Eye (tissue), 1 donor: ENCODE measurements around the gene MAN1B1.

Experiments used
- DNase-seq: peaks from one replicate; pipeline ENCODE4 v3.0.0-alpha.2; 2015

The MAN1B1 gene

DNA sequence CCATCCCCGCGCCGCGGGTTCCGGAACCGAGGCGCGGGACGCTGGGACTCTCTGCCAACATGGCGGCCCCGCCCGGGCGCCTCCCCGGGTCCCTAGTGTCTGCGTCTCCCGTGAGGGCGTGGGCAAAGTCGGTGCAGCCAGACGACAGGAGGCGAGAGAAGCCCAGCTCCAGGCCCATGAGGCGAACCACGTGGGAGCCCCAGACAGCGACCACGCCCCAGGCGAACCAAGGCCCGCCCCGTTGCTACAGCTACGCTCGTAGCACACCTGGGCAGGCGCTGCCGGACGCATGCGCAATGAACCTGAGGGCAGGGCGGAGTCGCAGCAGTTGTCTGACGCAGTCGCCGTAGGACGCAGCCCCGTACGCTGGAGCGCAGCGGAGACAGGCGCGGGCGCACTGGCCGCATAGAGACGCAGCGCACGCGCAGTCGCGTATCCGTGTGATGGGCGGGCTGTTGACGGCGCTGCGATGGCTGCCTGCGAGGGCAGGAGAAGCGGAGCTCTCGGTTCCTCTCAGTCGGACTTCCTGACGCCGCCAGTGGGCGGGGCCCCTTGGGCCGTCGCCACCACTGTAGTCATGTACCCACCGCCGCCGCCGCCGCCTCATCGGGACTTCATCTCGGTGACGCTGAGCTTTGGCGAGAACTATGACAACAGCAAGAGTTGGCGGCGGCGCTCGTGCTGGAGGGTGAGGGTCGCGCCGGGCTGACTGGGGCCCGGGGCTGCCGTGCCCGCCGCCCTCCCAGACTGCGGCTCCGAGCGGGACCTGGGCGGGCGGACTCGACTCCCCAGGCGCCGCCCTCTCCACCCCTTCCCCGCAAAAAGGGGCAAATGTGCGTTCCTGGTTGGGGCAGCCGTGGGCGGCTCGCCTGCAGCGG, at the start of gene MAN1B1:
MAN1B1 (plus strand) TSS at position 455 of the 878 bp plus-strand sequence; CDS start at position 470, 15 bp downstream.
- DNase-seq = peak; percentile 98

DNA sequence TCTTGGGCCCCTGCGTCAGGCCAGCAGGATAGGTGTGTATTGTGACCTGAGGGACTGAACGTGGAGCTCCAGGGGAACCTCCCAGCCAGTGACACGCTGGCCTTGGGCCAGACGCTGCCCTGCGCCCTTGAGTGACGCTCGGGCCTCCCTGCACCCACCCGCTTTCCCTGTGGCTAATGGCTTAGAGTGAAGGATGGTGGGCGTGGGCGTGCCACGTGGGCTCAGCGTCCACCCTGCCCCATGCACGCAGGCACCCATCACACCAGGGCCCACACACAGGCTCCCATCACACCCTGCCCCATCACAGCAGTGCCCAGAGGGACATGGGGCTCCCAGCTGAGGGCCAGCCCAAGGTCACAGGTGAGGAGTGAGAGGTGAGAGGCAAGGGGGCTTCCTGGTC, 49.8 kb upstream of the MAN1B1 start:
- no peak for DNase-seq

GRCh38 chr9:137037483-137037882, 49.3 kb upstream of the MAN1B1 start:
- DNase-seq = no peak

DNA sequence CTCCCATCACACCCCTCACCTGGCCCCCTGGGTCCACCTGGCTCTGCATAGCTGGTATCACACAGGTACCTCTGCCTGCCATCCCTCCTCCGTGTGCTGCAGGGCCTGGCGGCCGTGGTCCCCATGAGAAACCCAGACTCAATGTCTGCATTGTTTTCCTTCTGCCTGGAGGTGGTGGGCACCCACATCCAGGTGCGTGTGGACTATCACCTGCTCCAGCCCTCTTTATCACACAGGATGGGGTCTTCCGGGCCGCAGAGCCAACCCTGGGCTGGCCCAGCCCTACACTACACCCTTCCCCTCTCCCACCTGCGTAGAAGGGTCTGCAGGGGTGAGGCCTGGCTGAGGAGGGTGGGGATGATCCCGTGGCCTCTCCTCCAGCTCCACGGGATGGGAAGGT, 47.9 kb upstream of the MAN1B1 start:
- DNase-seq = no peak

DNA sequence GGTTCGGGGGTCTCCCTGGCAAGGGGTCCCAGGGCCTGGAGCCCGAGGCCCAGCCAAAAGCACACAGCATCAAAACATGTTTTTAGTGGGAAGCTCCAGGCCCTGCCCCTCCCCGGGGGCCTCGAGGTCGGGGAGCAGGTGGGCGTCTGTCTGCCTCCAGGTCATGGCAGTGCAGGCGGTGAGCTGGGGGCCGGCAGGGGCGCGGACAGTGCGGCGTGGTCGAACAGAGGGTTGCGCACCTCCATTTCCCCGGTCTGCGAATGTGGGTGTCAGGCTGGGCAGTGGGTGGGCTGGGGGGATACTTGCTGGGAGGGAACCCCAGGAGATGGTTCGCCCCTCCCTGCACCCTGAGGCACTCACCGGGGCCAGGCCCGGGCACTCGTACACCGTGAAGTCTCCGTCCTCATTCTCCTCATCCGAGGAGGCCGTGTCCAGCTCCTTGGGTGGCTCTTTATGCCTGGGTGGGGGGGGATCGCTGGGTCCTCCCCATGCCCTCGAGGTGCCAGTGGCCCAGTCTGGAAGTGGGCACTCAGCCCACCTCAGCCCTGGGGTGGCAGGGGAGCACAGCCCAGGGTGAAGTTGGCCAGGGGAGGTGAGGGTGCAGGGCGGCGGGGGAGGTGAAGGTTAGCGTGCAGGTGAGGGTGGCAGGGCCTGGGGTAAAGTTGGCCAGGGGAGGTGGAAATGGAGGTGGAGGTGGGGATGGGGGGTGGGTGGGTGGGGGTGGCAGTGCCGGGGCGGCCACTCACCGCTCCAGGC, 47.0 kb upstream of the MAN1B1 start:
- no peak for DNase-seq

DNA sequence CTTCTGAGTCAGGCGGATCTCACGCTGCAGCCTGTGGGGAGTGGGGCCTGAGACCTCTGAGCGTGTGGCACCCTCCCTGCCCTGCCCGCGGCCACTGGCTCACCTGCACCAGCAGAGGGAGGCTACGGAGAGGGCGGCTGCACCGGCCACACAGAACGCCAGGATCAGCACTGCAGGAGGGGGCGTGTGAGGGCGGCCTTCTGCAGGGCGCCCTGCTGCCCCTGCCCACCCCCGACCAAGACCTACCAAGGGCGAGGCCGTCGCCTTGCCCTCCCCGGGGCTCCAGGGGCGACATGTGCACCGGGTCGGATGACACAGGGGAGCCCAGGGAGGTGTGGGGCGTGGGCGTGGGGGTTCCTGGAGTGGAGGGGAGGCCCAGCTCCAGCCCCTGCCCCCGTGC, 46.2 kb upstream of the MAN1B1 start:
- no peak for DNase-seq

DNA sequence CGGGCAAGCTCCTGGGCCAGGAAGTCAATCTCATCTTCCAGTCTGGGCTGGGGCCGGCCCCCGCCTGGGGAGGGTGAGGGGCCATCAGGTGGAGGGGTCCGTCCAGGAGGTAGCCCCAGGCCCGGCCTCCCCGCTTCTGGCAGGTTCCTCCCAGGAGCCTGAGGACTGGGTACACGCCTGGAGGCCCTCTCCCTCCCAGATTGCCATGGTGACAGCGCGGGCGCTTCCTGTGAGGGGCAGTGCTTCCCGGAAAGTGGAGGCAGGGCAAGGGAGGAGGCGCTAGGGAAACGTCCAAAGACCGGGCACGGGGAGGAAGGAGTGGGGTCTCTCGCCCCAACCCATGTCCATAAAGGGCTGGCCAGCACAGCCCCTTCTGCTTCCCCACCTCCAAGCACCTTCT, 45.7 kb upstream of the MAN1B1 start:
- DNase-seq = no peak

DNA sequence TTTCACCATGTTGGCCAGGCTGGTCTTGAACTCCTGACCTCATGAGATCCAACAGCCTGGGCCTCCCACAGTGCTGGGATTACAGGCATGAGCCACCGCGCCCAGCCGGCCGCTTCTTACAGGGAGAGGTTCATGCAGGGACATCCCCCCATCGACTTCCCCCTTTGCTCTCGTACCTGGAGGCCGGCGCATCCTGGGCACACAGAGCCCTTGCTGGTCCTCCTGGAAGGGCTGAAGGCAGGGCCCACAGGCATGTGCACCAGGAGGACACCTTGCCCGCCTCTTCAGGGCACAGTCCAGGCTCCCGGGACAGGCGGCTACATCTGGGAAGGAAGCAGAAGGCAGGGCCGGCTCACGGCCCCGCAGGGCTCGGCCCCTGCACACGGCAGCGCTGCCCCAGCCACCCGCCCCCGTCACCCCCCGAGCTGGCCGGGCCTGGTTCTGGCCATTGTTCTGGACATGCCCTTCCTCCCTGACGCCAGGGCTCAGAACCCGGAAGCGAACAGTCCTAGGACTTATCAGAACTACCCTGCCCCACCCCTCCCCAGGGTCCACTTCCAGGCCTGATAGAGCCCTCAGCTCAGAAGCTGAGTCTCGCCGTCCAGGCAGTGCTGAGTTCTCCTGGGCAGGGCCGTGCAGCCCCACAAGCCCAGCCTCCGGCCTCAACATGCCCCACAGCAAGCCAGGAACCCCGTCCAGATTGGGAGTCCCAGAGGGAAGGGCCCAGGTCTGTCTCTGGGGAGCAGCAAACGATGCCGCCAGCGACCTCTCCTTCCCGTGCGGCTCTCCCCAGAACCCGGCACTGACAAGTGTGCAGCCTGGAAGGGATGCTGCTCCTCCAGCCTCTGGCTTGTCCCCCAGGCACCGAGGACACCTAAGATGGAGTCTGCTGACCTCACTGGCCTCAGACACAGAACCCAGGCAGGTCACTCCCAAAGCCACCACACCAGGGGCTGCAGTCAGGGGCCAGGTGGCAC, 43.7 kb upstream of the MAN1B1 start:
- DNase-seq = no peak

DNA sequence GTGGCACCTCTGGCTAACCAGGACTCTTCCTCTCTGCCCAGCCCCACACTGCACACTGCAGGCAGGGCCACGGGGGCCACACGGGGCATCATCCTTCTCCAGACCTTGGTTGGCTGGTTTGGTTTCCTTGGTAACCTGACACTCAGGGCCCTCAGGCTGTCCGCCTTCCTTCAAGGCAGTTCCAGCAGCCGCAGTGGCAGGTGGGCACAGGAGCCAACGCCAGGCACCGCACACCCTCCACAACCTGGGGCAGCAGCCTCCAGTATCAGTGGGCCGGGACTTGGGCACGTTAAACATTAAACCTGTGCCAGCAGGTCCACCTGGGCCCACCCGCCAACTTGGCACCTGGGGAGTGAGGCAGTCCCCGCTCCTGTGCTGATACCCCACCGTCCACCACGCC, 42.7 kb upstream of the MAN1B1 start:
- no peak for DNase-seq

- no peak for DNase-seq
These were observed 42.1 kb upstream of the MAN1B1 start for GRCh38 chr9:137044502-137045177.

DNA sequence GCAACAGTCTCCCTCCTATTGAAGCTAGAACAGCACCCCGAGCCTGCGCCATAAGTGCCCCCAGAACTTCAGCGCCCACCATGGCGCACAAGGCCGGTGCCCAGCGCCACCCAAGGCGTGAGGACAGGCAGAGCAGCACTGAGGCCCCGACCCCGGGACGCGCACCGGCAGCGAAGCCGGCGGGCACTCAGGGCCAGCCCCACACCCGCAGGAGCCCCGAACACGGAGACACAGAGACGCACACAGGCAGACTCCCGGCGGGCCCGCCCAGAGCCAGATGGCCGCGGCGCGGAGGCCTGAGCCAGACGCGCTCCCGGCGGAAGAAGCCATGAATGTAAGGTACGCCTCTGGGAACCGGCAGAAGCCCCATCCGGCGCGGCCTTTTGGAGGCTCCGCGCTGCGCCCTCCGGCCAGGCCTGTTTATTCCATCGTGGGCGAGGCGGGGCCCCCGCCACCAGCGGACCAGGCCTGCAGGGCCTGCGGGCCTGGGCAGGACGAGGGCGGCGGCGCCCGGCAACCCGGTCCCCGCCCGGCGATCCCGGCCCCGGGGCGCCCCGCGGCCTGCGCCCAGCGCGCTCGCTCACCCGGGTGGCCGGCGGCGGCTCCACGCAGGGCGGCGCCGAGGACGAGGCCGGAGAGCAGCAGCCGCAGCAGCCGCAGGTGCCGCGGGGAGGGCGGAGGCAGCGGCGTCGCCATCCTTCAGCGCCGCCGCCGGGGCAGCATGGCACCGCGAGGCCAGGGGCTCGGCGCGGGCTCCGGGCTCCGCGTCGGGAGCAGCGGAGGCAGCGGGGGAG, 41.3 kb upstream of the MAN1B1 start:
- peak; percentile 65 for DNase-seq

DNA sequence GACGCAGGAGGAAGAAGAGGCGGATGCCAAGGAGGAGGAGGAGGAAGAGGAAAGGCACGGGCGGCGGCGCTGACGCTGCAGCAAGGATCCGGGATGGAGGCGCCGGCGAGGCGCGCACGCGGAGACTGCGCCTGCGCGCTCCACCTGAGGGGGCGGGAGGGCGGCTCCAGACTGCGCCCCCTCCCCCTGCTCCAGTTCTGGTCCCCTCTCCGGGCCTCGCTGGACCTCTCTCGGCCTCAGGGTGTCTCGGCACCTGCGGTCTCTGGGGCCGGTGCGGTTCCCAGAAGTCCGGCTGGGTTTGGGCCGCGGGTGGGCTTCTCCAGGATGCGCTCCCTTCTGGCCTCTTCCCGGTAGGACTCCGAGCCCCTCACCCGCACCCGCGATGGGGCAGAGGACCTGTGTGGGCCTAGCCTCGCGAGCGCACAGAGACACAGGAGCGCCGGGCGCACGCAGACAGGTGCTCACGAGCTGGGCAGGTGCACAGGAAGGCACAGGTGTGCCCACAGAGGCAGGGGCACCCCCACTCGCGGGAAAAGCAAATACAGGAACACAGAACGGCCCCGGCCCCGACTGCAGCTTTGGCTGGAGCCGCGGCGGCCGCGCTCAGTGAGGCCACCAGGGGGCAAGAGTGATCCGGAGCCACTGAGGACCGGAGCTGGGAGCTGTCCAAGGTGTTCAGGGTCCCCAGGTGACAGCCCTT, 40.5 kb upstream of the MAN1B1 start, which contains the start of gene NPDC1:
NPDC1 (minus strand) TSS at position 90 of the 700 bp plus-strand sequence. CDS start 188 bp downstream, outside the sequence.
- DNase-seq = peak; percentile 91

DNA sequence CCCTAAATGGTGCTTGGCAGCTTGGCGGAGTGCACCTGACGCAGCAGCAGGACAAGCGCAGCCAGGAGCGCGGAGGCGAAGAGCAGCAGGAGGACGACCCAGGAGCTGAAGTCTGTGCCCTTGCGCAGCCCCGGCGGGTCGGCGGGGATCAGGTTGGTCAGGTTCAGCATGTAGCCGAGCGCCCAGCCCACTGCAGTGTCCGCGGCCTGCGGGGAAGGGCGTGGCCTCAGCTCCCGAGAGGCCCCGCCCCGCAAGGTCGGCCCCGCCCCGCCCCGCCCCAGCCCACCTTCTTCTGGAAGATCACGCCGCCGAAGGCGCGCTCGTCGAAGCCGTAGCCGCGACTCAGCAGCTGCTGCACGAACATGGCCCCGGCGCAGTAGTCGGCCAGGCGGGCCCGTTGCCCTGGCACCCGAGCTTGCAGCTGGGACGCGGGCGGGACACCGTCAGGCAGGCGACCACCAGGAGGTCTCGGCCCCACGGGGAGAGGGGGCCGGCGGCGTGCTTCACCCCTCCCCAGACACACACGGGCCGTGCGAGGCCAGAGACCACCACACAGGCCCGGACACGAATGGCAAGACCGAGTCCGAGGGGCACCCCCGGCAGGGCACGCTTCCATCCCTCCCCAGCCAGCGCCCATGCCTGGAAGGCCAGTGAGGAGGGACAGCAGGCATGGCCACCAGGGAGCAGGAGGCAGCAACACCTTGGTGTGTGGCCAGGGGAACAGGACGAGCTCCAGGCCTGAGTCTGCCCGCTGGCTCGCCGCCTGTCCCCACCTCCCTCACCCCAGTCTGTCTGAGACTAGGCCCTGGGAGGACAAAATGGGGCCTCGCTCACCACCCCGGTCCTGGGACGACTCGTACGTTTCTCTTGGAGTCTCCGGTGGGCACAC, 37.9 kb upstream of the MAN1B1 start:
- no peak for DNase-seq

- DNase-seq = peak; percentile 77
These were observed 37.0 kb upstream of the MAN1B1 start for GRCh38 chr9:137049544-137050449.

GRCh38 chr9:137050570-137050969, 36.2 kb upstream of the MAN1B1 start:
- DNase-seq = no peak

- DNase-seq = no peak
These were observed 35.5 kb upstream of the MAN1B1 start for GRCh38 chr9:137051145-137051724.

- no peak for DNase-seq
These were observed 34.5 kb upstream of the MAN1B1 start for GRCh38 chr9:137052293-137052692.
